ENCODE measurements around the gene SETD1A. TPM values are rescaled to one million over a fixed set of nuclear protein-coding genes. Genes with fewer than 3 reads are reported as not detected.

Gene SETD1A
- total and polyA plus RNA-seq, 2 donors from 2014 or later, result 4.8 to 18.8 TPM

- FAIRE-seq, result no peak
- TF ChIP-seq, protein P1, sequence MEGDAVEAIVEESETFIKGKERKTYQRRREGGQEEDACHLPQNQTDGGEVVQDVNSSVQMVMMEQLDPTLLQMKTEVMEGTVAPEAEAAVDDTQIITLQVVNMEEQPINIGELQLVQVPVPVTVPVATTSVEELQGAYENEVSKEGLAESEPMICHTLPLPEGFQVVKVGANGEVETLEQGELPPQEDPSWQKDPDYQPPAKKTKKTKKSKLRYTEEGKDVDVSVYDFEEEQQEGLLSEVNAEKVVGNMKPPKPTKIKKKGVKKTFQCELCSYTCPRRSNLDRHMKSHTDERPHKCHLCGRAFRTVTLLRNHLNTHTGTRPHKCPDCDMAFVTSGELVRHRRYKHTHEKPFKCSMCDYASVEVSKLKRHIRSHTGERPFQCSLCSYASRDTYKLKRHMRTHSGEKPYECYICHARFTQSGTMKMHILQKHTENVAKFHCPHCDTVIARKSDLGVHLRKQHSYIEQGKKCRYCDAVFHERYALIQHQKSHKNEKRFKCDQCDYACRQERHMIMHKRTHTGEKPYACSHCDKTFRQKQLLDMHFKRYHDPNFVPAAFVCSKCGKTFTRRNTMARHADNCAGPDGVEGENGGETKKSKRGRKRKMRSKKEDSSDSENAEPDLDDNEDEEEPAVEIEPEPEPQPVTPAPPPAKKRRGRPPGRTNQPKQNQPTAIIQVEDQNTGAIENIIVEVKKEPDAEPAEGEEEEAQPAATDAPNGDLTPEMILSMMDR (IDR thresholded peaks at IDR 0.05; ENCODE audit: borderline replicate concordance, extremely low read depth, insufficient read depth), result no peak
- peak in 4 of 5 donors; percentile 59 to 89 (median 73) for DNase-seq
- intact Hi-C loops (cut with DNase I), result no loop called here
- peaks cover 0 to 19% (median 8%) of the 10 kb centered on the region in 3 donors for H3K4me1 ChIP-seq (ENCODE audit: control insufficient read depth in 2 of 3, insufficient read depth in 2 of 3, low read depth in 1 of 3, low read length in 3 of 3)
- H3K27me3 ChIP-seq (ENCODE audit: control insufficient read depth, insufficient read depth, low read length), result no peaks in the 10 kb centered on the region
- peak overlapping the region; percentile 12 to 82 (median 52) for H3K9ac ChIP-seq (ENCODE audit: low read length in 3 of 3)
- H3K27ac ChIP-seq (ENCODE audit: low read depth in 2 of 2, low read length in 2 of 2), result no peak overlapping the region
- peaks cover 11 to 42% (median 22%) of the 10 kb centered on the region in 3 donors for H3K36me3 ChIP-seq (ENCODE audit: control insufficient read depth in 2 of 3, insufficient read depth in 3 of 3, low read length in 3 of 3)
- peak overlapping the region; percentile 59 to 85 (median 73) for H3K4me3 ChIP-seq (ENCODE audit: low read length in 3 of 3)
- no peaks in the 10 kb centered on the region for H3K9me3 ChIP-seq (ENCODE audit: control insufficient read depth in 2 of 3, insufficient read depth in 1 of 3, low read length in 3 of 3)
Measured at GRCh38 chr16:30958175-30959079, 873 bp downstream of the SETD1A start.

- no peak for FAIRE-seq
- no peaks in the 10 kb centered on the region for H3K9me3 ChIP-seq (ENCODE audit: control insufficient read depth in 2 of 3, insufficient read depth in 1 of 3, low read length in 3 of 3)
- peaks cover 0 to 13% (median 7%) of the 10 kb centered on the region in 3 donors for H3K4me1 ChIP-seq (ENCODE audit: control insufficient read depth in 2 of 3, insufficient read depth in 2 of 3, low read depth in 1 of 3, low read length in 3 of 3)
- intact Hi-C loops (cut with DNase I), result no loop called here
- no peak overlapping the region for H3K27ac ChIP-seq (ENCODE audit: low read depth in 2 of 2, low read length in 2 of 2)
- peaks cover 11 to 52% (median 27%) of the 10 kb centered on the region in 3 donors for H3K36me3 ChIP-seq (ENCODE audit: control insufficient read depth in 2 of 3, insufficient read depth in 3 of 3, low read length in 3 of 3)
- no peak overlapping the region for H3K4me3 ChIP-seq (ENCODE audit: low read length in 3 of 3)
- H3K9ac ChIP-seq (ENCODE audit: low read length in 3 of 3), result no peak overlapping the region
- peak in 1 of 5 donors; percentile 33 for DNase-seq
- TF ChIP-seq, protein P1 (IDR thresholded peaks at IDR 0.05; ENCODE audit: borderline replicate concordance, extremely low read depth, insufficient read depth), result no peak
- no peaks in the 10 kb centered on the region for H3K27me3 ChIP-seq (ENCODE audit: control insufficient read depth, insufficient read depth, low read length)
Measured at GRCh38 chr16:30961384-30961783, 3.8 kb downstream of the SETD1A start.

GRCh38 chr16:30963925-30964511 is 6.5 kb downstream of the SETD1A start:
- Histone ChIP-seq H3K27me3 (ENCODE audit: control insufficient read depth, insufficient read depth, low read length) (no peaks in the 10 kb centered on the region), H3K9me3 (ENCODE audit: control insufficient read depth in 2 of 3, insufficient read depth in 1 of 3, low read length in 3 of 3) (no peaks in the 10 kb centered on the region), H3K4me3 (ENCODE audit: low read length in 3 of 3) (no peak overlapping the region), H3K36me3 (ENCODE audit: control insufficient read depth in 2 of 3, insufficient read depth in 3 of 3, low read length in 3 of 3) (peaks cover 11 to 60% (median 32%) of the 10 kb centered on the region in 3 donors), H3K4me1 (ENCODE audit: control insufficient read depth in 2 of 3, insufficient read depth in 2 of 3, low read depth in 1 of 3, low read length in 3 of 3) (peaks cover 0 to 3% (median under 1%) of the 10 kb centered on the region in 3 donors), H3K27ac (ENCODE audit: low read depth in 2 of 2, low read length in 2 of 2) (no peak overlapping the region), H3K9ac (ENCODE audit: low read length in 3 of 3) (no peak overlapping the region)
- DNase-seq, result no peak
- FAIRE-seq, result no peak
- intact Hi-C loops (cut with DNase I), result no loop called here
- TF ChIP-seq, protein P1 (IDR thresholded peaks at IDR 0.05; ENCODE audit: borderline replicate concordance, extremely low read depth, insufficient read depth), result no peak

Data from kidney (tissue), 14 donors.